Right lung (tissue), 5 donors: ENCODE data around the gene COPB1. TPM values are rescaled to one million over a fixed set of nuclear protein-coding genes. Genes with fewer than 3 reads are reported as not detected.

ENCODE experiments used
- polyA plus RNA-seq, 5 donors: library from polyadenylated mRNA; unstranded; fragments of 120-200 nt; gene quantifications; one replicate each; pipeline versions ENCODE4 v1.2.1 to v1.2.3, GENCODE V29; 2013; ENCODE audit warnings: inconsistent platforms in 1 of 5, low replicate concordance in 1 of 5; ENCODE audit not compliant: insufficient read length in 5 of 5, insufficient read depth in 1 of 5

COPB1 gene
- polyA plus RNA-seq, 5 donors: 124 to 154 (median 143) TPM

Other genes starting within 250 kb of the COPB1 start
- 10 to 100 TPM; 53.9 to 73.8 (median 61.5) TPM for gene RRAS2, start 140.6 kb downstream of the COPB1 start, polyA plus RNA-seq
- gene PSMA1, start 20.6 kb upstream of the COPB1 start, polyA plus RNA-seq: 100 to 1,000 TPM; 150 to 202 (median 184) TPM
- gene PDE3B, start 144.0 kb upstream of the COPB1 start, polyA plus RNA-seq: 10 to 100 TPM; 20.5 to 34.9 (median 34.2) TPM